GM12878 (cell line): ENCODE results near the gene SERINC5. TPM values are rescaled to one million over a fixed set of nuclear protein-coding genes. Genes with fewer than 3 reads are reported as not detected.

Experiments used
- EP300 ChIP-seq, 2 experiments: fragments of 150-350 bp in 1 of 2; IDR thresholded peaks; 2 replicates each; pipeline ENCODE4 v1.6.1; 2011 to 2012; ENCODE audit warnings: low read depth in 2 of 2, low read length in 2 of 2, borderline replicate concordance in 1 of 2, improper control_type of control experiment in 1 of 2, inconsistent platforms in 1 of 2; ENCODE audit not compliant: control insufficient read depth in 1 of 2
- PAX5 ChIP-seq: IDR thresholded peaks from 2 replicates; pipeline ENCODE4 v1.6.1; 2011; ENCODE audit warnings: low read depth, low read length, borderline replicate concordance
- SIX5 ChIP-seq: IDR thresholded peaks from 2 replicates; pipeline ENCODE4 v1.6.1; 2011; ENCODE audit warnings: mild to moderate bottlenecking, low read depth, low read length, moderate library complexity; ENCODE audit not compliant: severe bottlenecking
- SMAD5 ChIP-seq: IDR thresholded peaks from 2 replicates; pipeline ENCODE4 v1.6.1; 2016; ENCODE audit warnings: antibody characterized with exemption, low read depth
- polyA plus RNA-seq, 11 experiments: library from polyadenylated mRNA; depleted of rRNA in 4 of 11; unstranded in 6 of 11; stranded (reverse) in 5 of 11; fragments of >200 nt; fragmentation: Nextera tagmentation in 4 of 11; fragmentation: Illumina TruSeq in 1 of 11; extraction: Ambion mirVana in 4 of 11; extraction: Trizol in 1 of 11; gene quantifications; 1 replicate in 1 of 11; 2 replicates in 10 of 11; pipeline versions ENCODE4 v1.2.1 to v1.2.3, GENCODE V29; 2011 to 2016; ENCODE audit warnings: inconsistent platforms in 2 of 11, missing spikeins in 2 of 11, low read depth in 1 of 11
- total RNA-seq, 4 experiments: library from RNA; depleted of rRNA in 3 of 4; stranded (reverse); fragments of >200 nt in 3 of 4; fragmentation: Illumina TruSeq in 1 of 4; extraction: Trizol in 1 of 4; gene quantifications; 2 replicates each; pipeline versions ENCODE4 v1.2.1 to v1.2.3, GENCODE V29; 2013 to 2021
- TF ChIP-seq, protein P1 (sequence below): fragments of 450-650 bp; IDR thresholded peaks from 2 replicates; pipeline ENCODE4 v1.6.1; 2017; ENCODE audit warnings: mild to moderate bottlenecking, moderate library complexity
- TF ChIP-seq, protein P2 (sequence below): fragments of 450-650 bp; IDR thresholded peaks from 2 replicates; pipeline ENCODE4 v1.6.1; 2018; ENCODE audit warnings: mild to moderate bottlenecking, low read depth, moderate library complexity; ENCODE audit not compliant: partially characterized antibody

Gene SERINC5
- total and polyA plus RNA-seq, 10 of the 15 experiments (the other 5 are each of a cell fraction or from before 2014, with no cell fraction given), result 0.66 to 7.0 (median 2.8) TPM

DNA sequence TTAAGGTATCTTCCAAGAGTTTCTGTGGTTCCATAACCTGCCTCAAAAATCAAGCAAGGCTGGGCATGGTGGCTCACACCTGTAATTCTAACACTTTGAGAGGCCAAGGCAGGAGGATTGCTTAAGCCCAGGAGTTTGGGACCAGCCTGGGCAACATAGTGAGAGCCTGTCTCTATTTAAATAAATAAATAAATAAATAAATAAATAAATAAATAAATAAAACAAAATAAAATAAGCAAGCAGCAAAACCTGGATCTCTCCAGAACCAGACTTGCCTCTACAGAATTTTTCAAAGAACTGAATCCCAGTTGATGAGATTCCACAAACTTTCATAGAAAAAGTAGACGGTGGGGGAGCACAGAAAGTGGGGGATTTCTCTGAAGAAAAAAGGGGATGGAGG lies 12.3 kb downstream of the SERINC5 start (continued):
- TF ChIP-seq, protein P1, sequence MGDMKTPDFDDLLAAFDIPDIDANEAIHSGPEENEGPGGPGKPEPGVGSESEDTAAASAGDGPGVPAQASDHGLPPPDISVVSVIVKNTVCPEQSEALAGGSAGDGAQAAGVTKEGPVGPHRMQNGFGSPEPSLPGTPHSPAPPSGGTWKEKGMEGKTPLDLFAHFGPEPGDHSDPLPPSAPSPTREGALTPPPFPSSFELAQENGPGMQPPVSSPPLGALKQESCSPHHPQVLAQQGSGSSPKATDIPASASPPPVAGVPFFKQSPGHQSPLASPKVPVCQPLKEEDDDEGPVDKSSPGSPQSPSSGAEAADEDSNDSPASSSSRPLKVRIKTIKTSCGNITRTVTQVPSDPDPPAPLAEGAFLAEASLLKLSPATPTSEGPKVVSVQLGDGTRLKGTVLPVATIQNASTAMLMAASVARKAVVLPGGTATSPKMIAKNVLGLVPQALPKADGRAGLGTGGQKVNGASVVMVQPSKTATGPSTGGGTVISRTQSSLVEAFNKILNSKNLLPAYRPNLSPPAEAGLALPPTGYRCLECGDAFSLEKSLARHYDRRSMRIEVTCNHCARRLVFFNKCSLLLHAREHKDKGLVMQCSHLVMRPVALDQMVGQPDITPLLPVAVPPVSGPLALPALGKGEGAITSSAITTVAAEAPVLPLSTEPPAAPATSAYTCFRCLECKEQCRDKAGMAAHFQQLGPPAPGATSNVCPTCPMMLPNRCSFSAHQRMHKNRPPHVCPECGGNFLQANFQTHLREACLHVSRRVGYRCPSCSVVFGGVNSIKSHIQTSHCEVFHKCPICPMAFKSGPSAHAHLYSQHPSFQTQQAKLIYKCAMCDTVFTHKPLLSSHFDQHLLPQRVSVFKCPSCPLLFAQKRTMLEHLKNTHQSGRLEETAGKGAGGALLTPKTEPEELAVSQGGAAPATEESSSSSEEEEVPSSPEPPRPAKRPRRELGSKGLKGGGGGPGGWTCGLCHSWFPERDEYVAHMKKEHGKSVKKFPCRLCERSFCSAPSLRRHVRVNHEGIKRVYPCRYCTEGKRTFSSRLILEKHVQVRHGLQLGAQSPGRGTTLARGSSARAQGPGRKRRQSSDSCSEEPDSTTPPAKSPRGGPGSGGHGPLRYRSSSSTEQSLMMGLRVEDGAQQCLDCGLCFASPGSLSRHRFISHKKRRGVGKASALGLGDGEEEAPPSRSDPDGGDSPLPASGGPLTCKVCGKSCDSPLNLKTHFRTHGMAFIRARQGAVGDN, result no peak
- no peak for TF ChIP-seq EP300 (IDR thresholded peaks at IDR 0.05; ENCODE audit: borderline replicate concordance in 1 of 2, control insufficient read depth in 1 of 2, low read depth in 2 of 2, low read length in 2 of 2)
- TF ChIP-seq SMAD5, result no peak
- TF ChIP-seq, protein P2, sequence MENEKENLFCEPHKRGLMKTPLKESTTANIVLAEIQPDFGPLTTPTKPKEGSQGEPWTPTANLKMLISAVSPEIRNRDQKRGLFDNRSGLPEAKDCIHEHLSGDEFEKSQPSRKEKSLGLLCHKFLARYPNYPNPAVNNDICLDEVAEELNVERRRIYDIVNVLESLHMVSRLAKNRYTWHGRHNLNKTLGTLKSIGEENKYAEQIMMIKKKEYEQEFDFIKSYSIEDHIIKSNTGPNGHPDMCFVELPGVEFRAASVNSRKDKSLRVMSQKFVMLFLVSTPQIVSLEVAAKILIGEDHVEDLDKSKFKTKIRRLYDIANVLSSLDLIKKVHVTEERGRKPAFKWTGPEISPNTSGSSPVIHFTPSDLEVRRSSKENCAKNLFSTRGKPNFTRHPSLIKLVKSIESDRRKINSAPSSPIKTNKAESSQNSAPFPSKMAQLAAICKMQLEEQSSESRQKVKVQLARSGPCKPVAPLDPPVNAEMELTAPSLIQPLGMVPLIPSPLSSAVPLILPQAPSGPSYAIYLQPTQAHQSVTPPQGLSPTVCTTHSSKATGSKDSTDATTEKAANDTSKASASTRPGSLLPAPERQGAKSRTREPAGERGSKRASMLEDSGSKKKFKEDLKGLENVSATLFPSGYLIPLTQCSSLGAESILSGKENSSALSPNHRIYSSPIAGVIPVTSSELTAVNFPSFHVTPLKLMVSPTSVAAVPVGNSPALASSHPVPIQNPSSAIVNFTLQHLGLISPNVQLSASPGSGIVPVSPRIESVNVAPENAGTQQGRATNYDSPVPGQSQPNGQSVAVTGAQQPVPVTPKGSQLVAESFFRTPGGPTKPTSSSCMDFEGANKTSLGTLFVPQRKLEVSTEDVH, result no peak
- TF ChIP-seq PAX5, result no peak
- TF ChIP-seq SIX5, result no peak
- TF ChIP-seq, all 136 proteins: peak for 0
